GM12892 (cell line): Measurements from ENCODE around the gene ZNF226.

ENCODE experiments used
- POLR2A ChIP-seq: IDR thresholded peaks from 2 replicates; pipeline ENCODE4 v1.6.1; 2011; ENCODE audit warnings: low read depth, low read length, control low read depth
- POLR2AphosphoS5 ChIP-seq: IDR thresholded peaks from 2 replicates; pipeline ENCODE4 v1.6.1; 2011; ENCODE audit warnings: low read depth, low read length, control low read depth

DNA sequence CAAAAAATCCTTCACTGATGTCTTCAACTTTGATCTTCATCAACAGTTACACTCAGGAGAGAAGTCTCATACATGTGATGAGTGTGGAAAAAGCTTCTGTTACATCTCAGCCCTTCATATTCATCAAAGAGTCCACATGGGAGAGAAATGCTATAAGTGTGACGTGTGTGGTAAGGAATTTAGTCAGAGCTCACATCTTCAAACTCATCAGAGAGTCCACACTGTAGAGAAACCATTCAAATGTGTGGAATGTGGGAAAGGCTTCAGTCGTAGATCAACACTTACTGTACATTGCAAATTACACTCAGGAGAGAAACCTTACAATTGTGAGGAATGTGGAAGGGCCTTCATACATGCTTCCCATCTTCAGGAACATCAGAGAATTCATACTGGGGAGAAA lies 8.4 kb upstream of the ZNF226 start:
- TF ChIP-seq POLR2AphosphoS5 = no peak
- no peak for TF ChIP-seq POLR2A
